Islet precursor cell (in vitro differentiated cells): ENCODE measurements around the gene MAP3K10.

ENCODE experiments used
- DNase-seq: peaks from one replicate; pipeline ENCODE4 v3.0.0-alpha.2; 2018

MAP3K10 gene

GRCh38 chr19:40234429-40235237 lies 43.4 kb downstream of the MAP3K10 start:
- no peak for DNase-seq

- peak; percentile 56 for DNase-seq
Measured at GRCh38 chr19:40235238-40236025, 44.2 kb downstream of the MAP3K10 start.

GRCh38 chr19:40236026-40236355 lies 44.8 kb downstream of the MAP3K10 start:
- DNase-seq: no peak

- no peak for DNase-seq
Measured at GRCh38 chr19:40236366-40236765, 45.1 kb downstream of the MAP3K10 start.

- DNase-seq: no peak
Measured at GRCh38 chr19:40237791-40238190, 46.6 kb downstream of the MAP3K10 start.

GRCh38 chr19:40238775-40239174 lies 47.5 kb downstream of the MAP3K10 start:
- DNase-seq: no peak

GRCh38 chr19:40239415-40240226 lies 48.4 kb downstream of the MAP3K10 start:
- no peak for DNase-seq

- DNase-seq: no peak
Measured at GRCh38 chr19:40240332-40240731, 49.1 kb downstream of the MAP3K10 start.

- no peak for DNase-seq
Measured at GRCh38 chr19:40241125-40241808, 50.0 kb downstream of the MAP3K10 start.

- no peak for DNase-seq
Measured at GRCh38 chr19:40241809-40242384, 50.7 kb downstream of the MAP3K10 start.

GRCh38 chr19:40242480-40242879 lies 51.3 kb downstream of the MAP3K10 start:
- no peak for DNase-seq

- no peak for DNase-seq
Measured at GRCh38 chr19:40243181-40243580, 52.0 kb downstream of the MAP3K10 start.

- no peak for DNase-seq
Measured at GRCh38 chr19:40244579-40245317, 53.5 kb downstream of the MAP3K10 start.

- no peak for DNase-seq
Measured at GRCh38 chr19:40245506-40246128, 54.4 kb downstream of the MAP3K10 start.

- no peak for DNase-seq
Measured at GRCh38 chr19:40246292-40247073, 55.3 kb downstream of the MAP3K10 start.

- no peak for DNase-seq
Measured at GRCh38 chr19:40247178-40247577, 56.0 kb downstream of the MAP3K10 start.

GRCh38 chr19:40247735-40248262 lies 56.6 kb downstream of the MAP3K10 start:
- DNase-seq: peak; percentile 49

GRCh38 chr19:40249201-40249600 lies 58.0 kb downstream of the MAP3K10 start:
- no peak for DNase-seq

GRCh38 chr19:40249781-40250180 lies 58.6 kb downstream of the MAP3K10 start:
- DNase-seq: no peak

GRCh38 chr19:40251244-40251643 lies 60.0 kb downstream of the MAP3K10 start:
- DNase-seq: no peak
